Common myeloid progenitor, CD34-positive (primary cell): Measurements from ENCODE around the gene NCKIPSD. TPM values are rescaled to one million over a fixed set of nuclear protein-coding genes. Genes with fewer than 3 reads are reported as not detected.
"Not testable (repeated sequence)": the region's sequence is repeated elsewhere in the genome, so short reads cannot be mapped to it uniquely, and the experiment has no call there.

Experiments used
- CTCF ChIA-PET: fragments of 350-600 bp; sonication (Branson Sonifier 250); formaldehyde crosslinking; loops from one replicate; lab custom pipeline; 2021; ENCODE audit warnings: antibody characterized with exemption; lab: Charles Lee
- POLR2A ChIA-PET: fragments of 350-600 bp; sonication (Branson Sonifier 250); formaldehyde crosslinking; loops from one replicate; lab custom pipeline; 2021; ENCODE audit warnings: antibody characterized with exemption; lab: Charles Lee
- DNase-seq, 3 donors: peaks; one replicate each; pipeline versions ENCODE4 v3.0.0 to v3.0.0-alpha.2; 2013
- H3K27ac ChIP-seq, 2 experiments: 1 replicate in 1 of 2; 2 replicates in 1 of 2; pipeline ENCODE4 v1.7.0; 2013; ENCODE audit warnings: inconsistent platforms in 2 of 2, low read length in 2 of 2, mild to moderate bottlenecking in 2 of 2, low read depth in 1 of 2, moderate library complexity in 1 of 2; ENCODE audit not compliant: severe bottlenecking in 2 of 2, insufficient read depth in 1 of 2, poor library complexity in 1 of 2
- H3K27me3 ChIP-seq, 5 experiments: replicated peaks in 2 of 5; 1 replicate in 3 of 5; 2 replicates in 2 of 5; pipeline versions ENCODE4 v1.6.1 to v1.7.0; 2013; ENCODE audit warnings: low read length in 4 of 5, mild to moderate bottlenecking in 2 of 5, moderate library complexity in 2 of 5, inconsistent platforms in 1 of 5; ENCODE audit not compliant: insufficient read depth in 5 of 5, control insufficient read depth in 4 of 5
- H3K36me3 ChIP-seq, 4 experiments: 1 replicate in 2 of 4; 2 replicates in 2 of 4; pipeline versions ENCODE4 v1.6.1 to v1.7.0; 2013; ENCODE audit warnings: low read length in 3 of 4, control low read depth in 1 of 4, mild to moderate bottlenecking in 1 of 4; ENCODE audit not compliant: control insufficient read depth in 4 of 4, insufficient read depth in 4 of 4
- H3K4me1 ChIP-seq, 4 experiments: 1 replicate in 3 of 4; 2 replicates in 1 of 4; pipeline versions ENCODE4 v1.6.1 to v1.7.1; 2013; ENCODE audit warnings: low read length in 3 of 4, mild to moderate bottlenecking in 3 of 4, control low read depth in 1 of 4, inconsistent platforms in 1 of 4, moderate library complexity in 1 of 4; ENCODE audit not compliant: control insufficient read depth in 4 of 4, insufficient read depth in 4 of 4; ENCODE audit errors: control extremely low read depth in 1 of 4
- H3K4me3 ChIP-seq, 7 experiments: 1 replicate in 4 of 7; 2 replicates in 3 of 7; pipeline versions ENCODE4 v1.5.1 to v1.7.0; 2013; ENCODE audit warnings: mild to moderate bottlenecking in 7 of 7, low read length in 6 of 7, moderate library complexity in 6 of 7, inconsistent platforms in 2 of 7, low read depth in 2 of 7, control low read depth in 1 of 7; ENCODE audit not compliant: insufficient read depth in 4 of 7, control insufficient read depth in 1 of 7; ENCODE audit errors: extremely low read depth in 1 of 7
- H3K9me3 ChIP-seq, 5 experiments: 1 replicate in 4 of 5; 2 replicates in 1 of 5; pipeline versions ENCODE4 v1.6.1 to v1.7.1; 2013; ENCODE audit warnings: low read length in 4 of 5, mild to moderate bottlenecking in 2 of 5, inconsistent platforms in 1 of 5, low read depth in 1 of 5, moderate library complexity in 1 of 5; ENCODE audit not compliant: control insufficient read depth in 4 of 5, insufficient read depth in 2 of 5; ENCODE audit errors: control extremely low read depth in 1 of 5
- WGBS: methylation state at CpG from one replicate; pipeline ENCODE4 v1.1.5; 2013; ENCODE audit not compliant: insufficient coverage; 5-methylcytosine and 5-hydroxymethylcytosine counted together
- polyA plus RNA-seq: library from polyadenylated mRNA; unstranded; fragments of 120-200 nt; gene quantifications from one replicate; pipeline ENCODE4 v1.2.1, GENCODE V29; 2013

Gene NCKIPSD
- polyA plus RNA-seq = 5.2 TPM

DNA sequence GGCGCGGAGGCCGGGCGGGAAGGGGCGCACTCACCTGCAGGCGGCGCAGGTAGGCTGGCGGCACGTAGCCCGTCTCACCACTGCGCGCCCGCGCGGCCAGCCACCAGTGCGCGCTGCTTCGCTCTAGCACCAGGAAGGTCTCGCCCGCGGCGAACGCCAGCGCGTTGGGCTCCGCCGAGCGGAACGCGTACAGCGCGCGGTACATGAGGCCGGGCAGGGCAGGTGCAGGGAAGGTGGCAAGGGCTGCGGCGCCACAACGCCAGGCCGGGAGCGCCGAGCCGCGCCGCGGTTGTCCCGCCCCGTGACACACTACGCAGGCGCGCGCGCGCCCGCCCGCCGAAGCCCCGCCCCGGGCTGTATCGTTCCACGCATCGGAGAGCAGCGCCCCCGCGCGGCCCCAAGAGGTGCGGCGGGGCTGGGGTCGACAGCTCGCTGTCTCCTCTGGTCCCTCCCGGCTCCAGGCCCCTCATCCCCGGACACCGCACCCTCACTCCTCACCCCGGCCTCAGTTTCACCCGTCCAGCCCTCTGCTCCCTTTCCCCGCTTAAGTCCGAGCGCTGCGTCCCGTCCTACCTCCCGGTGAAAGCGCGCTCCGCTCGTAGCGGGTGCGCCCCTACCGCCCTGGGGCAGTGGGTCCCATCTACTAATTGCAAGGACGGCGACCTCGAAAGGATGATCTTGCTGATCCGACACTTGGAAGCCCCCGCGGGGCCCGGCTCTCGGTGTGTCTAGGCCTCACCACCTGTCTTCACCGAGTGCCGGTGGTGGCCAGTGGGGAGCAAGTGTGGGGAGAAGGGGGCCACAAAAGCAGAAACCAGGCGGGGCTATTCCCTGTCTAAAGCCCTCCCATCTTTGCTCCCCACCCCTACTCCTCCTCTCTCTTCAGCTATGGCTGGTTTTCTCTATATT lies at the start of gene NCKIPSD:
Gene NCKIPSD, minus strand, starts transcription at position 313 of the 909 bp plus-strand sequence. Its CDS starts 108 bp downstream, at position 205.
- ChIA-PET CTCF (interaction anchor here (0.7 to 1.5 kb wide), 10 partner anchors 8 to 57 kb away, joined by 3 to 6 read pairs (median 4); partner anchors contain the start of gene CELSR3), POLR2A (no interaction called here)
- Histone ChIP-seq H3K9me3 (no peaks in the 10 kb centered on the region), H3K36me3 (peaks cover 7 to 58% (median 41%) of the 10 kb centered on the region in 4 experiments), H3K4me3 (peak within 1 kb of the TSS; percentile 67 to 96 (median 85)), H3K4me1 (peaks cover 2 to 26% (median 23%) of the 10 kb centered on the region in 4 experiments), H3K27ac (peak within 1 kb of the TSS in 1 of 2 experiments; percentile 72), H3K27me3 (no peaks in the 10 kb centered on the region)
- 0% methylated on average over 89 of the region's 97 CpGs for WGBS
- DNase-seq = peak; percentile 82 to 90 (median 90)

DNA sequence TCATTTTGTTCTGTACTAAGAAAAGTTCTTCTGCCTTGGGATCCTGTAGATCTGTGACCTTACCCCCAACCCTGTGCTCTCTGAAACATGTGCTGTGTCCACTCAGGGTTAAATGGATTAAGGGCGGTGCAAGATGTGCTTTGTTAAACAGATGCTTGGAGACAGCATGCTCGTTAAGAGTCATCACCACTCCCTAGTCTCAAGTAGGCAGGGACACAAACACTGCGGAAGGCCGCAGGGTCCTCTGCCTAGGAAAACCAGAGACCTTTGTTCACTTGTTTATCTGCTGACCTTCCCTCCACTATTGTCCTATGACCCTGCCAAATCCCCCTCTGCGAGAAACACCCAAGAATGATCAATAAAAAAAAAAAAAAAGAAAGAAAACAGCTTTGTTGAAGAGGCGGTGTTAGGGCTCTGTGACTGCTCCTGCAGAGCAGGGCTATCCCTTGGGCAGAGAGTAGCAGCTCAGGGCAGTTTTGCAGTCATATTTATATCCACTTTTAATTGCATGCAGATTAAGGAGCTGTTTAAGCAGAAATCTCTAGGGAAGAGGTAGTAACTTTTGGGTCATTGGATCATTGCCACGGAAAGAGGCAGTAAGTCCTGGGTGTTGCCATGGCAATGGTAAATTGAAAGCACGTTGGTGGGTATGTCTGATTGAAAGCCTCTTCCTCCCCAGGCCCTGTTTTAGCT lies 49.5 kb upstream of the NCKIPSD start:
- H3K27me3 ChIP-seq, H3K4me1 ChIP-seq, H3K9me3 ChIP-seq, H3K36me3 ChIP-seq, POLR2A ChIA-PET, H3K4me3 ChIP-seq, H3K27ac ChIP-seq: not testable (repeated sequence)
- CTCF ChIA-PET = interaction anchor here (1.6 to 3.2 kb wide), 3 partner anchors 13 to 218 kb away, joined by 3 to 7 read pairs (median 5); no protein-coding TSS in a partner anchor
- WGBS = 92% methylated on average over 2 of the region's 8 CpGs
- DNase-seq = peak; percentile 27 to 73 (median 65)

DNA sequence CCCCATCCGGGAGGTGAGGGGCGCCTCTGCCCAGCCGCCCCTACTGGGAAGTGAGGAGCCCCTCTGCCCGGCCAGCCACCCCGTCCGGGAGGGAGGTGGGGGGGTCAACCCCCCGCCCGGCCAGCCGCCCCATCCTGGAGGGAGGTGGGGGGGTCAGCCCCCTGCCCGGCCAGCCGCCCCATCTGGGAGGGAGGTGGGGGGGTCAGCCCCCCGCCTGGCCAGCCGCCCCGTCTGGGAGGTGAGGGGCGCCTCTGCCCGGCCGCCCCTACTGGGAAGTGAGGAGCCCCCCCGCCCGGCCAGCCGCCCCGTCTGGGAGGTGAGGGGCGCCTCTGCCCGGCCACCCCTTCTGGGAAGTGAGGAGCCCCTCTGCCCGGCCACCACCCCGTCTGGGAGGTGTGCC lies 48.8 kb upstream of the NCKIPSD start:
- 100% methylated on average over 1 of the region's 25 CpGs for WGBS
- POLR2A ChIA-PET = not testable (repeated sequence)

DNA sequence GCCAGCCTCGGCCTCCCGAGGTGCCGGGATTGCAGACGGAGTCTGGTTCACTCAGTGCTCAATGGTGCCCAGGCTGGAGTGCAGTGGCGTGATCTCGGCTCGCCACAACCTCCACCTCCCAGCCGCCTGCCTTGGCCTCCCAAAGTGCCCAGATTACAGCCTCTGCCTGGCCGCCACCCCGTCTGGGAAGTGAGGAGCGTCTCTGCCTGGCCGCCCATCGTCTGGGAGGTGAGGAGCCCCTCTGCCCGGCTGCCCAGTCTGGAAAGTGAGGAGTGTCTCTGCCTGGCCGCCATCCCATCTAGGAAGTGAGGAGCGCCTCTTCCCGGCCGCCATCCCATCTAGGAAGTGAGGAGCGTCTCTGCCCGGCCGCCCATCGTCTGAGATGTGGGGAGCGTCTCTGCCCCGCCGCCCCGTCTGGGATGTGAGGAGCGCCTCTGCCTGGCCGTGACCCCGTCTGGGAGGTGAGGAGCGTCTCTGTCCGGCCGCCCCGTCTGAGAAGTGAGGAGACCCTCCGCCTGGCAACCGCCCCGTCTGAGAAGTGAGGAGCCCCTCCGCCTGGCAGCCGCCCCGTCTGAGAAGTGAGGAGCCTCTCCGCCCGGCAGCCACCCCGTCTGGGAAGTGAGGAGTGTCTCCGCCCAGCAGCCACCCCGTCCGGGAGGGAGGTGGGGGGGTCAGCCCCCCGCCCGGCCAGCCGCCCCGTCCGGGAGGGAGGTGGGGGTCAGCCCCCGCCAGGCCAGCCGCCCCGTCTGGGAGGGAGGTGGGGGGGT lies 48.2 kb upstream of the NCKIPSD start:
- H3K27ac ChIP-seq, H3K4me3 ChIP-seq, DNase-seq, POLR2A ChIA-PET, H3K4me1 ChIP-seq, H3K9me3 ChIP-seq, H3K27me3 ChIP-seq, H3K36me3 ChIP-seq: not testable (repeated sequence)
- no CpG with 5 or more reads among the region's 53 CpGs for WGBS
- CTCF ChIA-PET = interaction anchor here (0.9 kb wide), 1 partner anchor 7 kb away, joined by 4 read pairs; no protein-coding TSS in a partner anchor

More for the DNA sequence above, 48.8 kb upstream of the NCKIPSD start:
- H3K4me1 ChIP-seq, H3K4me3 ChIP-seq, CTCF ChIA-PET, H3K27ac ChIP-seq, H3K9me3 ChIP-seq, H3K36me3 ChIP-seq, H3K27me3 ChIP-seq, DNase-seq: not testable (repeated sequence)

DNA sequence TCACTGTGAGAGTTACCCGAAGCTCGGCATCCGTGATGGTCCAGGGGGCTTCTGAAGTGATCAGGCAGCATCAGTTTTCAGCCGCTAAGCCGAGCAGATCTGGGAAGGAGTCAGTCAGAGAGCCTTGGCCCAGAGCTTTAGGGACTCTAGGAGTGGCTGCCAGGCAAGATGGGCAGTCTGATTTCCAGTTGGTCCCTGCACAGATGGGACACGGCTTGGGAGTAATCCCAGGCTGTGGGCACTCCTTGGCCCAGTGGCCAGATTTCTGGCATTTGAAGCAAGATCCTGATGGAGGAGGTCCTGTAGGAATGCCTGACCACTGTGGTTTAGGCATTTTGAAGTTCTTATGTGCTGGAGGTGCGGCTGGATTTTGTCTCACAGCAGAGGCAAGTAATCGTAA lies 41.8 kb upstream of the NCKIPSD start:
- H3K27ac ChIP-seq = no peak overlapping the region
- H3K27me3 ChIP-seq = no peaks in the 10 kb centered on the region
- CTCF ChIA-PET = interaction anchor here (1.3 to 1.5 kb wide), 3 partner anchors 12 to 22 kb away, joined by 3 read pairs; no protein-coding TSS in a partner anchor
- H3K4me3 ChIP-seq = no peak overlapping the region
- DNase-seq = no peak
- POLR2A ChIA-PET = no interaction called here
- peaks cover 0 to 3% (median 0%) of the 10 kb centered on the region in 5 experiments for H3K9me3 ChIP-seq
- H3K4me1 ChIP-seq = no peaks in the 10 kb centered on the region
- no peaks in the 10 kb centered on the region for H3K36me3 ChIP-seq
- 99% methylated on average over 7 of the region's 8 CpGs for WGBS

DNA sequence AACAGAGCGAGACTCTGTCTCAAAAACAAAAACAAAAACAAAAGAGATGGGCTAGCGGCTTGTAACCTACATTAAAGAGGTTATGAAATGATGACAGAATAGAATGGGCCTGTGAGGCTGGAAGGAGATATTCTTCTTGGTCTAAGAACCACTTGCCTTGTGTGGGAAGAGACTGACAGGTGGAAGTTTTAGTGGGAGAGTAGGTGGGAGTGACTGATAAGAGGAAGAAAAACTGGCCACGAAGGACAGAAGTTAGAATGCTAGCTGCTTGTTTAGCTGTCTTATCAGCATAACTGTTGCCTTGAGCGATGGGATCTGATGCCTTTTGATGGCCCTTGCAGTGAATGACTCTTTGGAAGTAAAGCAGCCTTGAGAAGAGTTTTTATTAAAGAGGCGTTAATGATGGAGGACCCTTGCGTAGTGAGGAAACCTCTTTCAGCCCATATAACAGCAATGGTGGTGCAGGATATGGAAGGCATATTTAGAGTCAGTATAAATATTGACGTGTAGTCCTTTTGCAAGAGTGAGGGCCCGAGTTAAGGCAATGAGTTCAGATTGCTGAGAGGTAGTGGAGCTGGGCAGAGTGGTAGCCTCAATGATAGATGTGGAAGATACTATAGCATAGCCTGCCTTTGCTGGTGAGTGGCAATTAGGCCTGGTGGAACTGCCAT lies 39.6 kb upstream of the NCKIPSD start:
- DNase-seq, POLR2A ChIA-PET, CTCF ChIA-PET, H3K4me3 ChIP-seq, H3K36me3 ChIP-seq, H3K9me3 ChIP-seq, H3K27ac ChIP-seq, H3K27me3 ChIP-seq, H3K4me1 ChIP-seq: not testable (repeated sequence)
- 95% methylated on average over 8 of the region's 8 CpGs for WGBS
